Measurements from ENCODE around the gene NIFK. TPM values are rescaled to one million over a fixed set of nuclear protein-coding genes. Genes with fewer than 3 reads are reported as not detected.

The NIFK gene
- 100 to 1,000 TPM in 1 of 2 donors, 10 to 100 TPM in 1; 97.3 to 157 TPM for total RNA-seq

- peaks cover 26 to 35% of the 10 kb centered on the region in 2 donors for H3K36me3 Mint-ChIP-seq
- H3K27ac Mint-ChIP-seq = peak within 1 kb of the TSS; percentile 98
- H3K9me3 Mint-ChIP-seq = peaks cover 0 to 1% of the 10 kb centered on the region in 2 donors
- DNase-seq (ENCODE audit: low spot score in 2 of 2) (peak; percentile 99 to 100), ATAC-seq (peak; percentile 93 to 94)
These were observed at the start of gene NIFK for GRCh38 chr2:121736462-121737336. Gene NIFK, minus strand, starts transcription at chr2:121736875. Its CDS starts 25 bp downstream, at chr2:121736850.

GRCh38 chr2:121783180-121783579 is 46.5 kb upstream of the NIFK start:
- Mint-ChIP-seq H3K36me3 (no peaks in the 10 kb centered on the region), H3K27ac (no peak overlapping the region), H3K9me3 (no peaks in the 10 kb centered on the region)
- DNase-seq (ENCODE audit: low spot score in 2 of 2) = no peak
- ATAC-seq = no peak

GRCh38 chr2:121778741-121779487 is 42.2 kb upstream of the NIFK start:
- Mint-ChIP-seq H3K9me3 (no peaks in the 10 kb centered on the region), H3K36me3 (no peaks in the 10 kb centered on the region), H3K27ac (no peak overlapping the region)
- DNase-seq (ENCODE audit: low spot score in 2 of 2) = no peak
- no peak for ATAC-seq

- Mint-ChIP-seq H3K36me3 (no peaks in the 10 kb centered on the region), H3K9me3 (no peaks in the 10 kb centered on the region), H3K27ac (no peak overlapping the region)
- no peak for DNase-seq (ENCODE audit: low spot score in 2 of 2)
- ATAC-seq = no peak
These were observed 41.0 kb upstream of the NIFK start for GRCh38 chr2:121777699-121778058.

- Mint-ChIP-seq H3K27ac (no peak overlapping the region), H3K36me3 (no peaks in the 10 kb centered on the region), H3K9me3 (no peaks in the 10 kb centered on the region)
- ATAC-seq = no peak
- no peak for DNase-seq (ENCODE audit: low spot score in 2 of 2)
These were observed 40.4 kb upstream of the NIFK start for GRCh38 chr2:121776885-121777698.

- no peak overlapping the region for H3K27ac Mint-ChIP-seq
- DNase-seq (ENCODE audit: low spot score in 2 of 2) (no peak), ATAC-seq (peak in 1 of 2 donors; percentile 30)
- no peaks in the 10 kb centered on the region for H3K9me3 Mint-ChIP-seq
- no peaks in the 10 kb centered on the region for H3K36me3 Mint-ChIP-seq
These were observed 39.7 kb upstream of the NIFK start for GRCh38 chr2:121776361-121776760.

GRCh38 chr2:121774235-121774634 is 37.6 kb upstream of the NIFK start:
- DNase-seq (ENCODE audit: low spot score in 2 of 2) (no peak), ATAC-seq (no peak)
- H3K9me3 Mint-ChIP-seq = no peaks in the 10 kb centered on the region
- H3K36me3 Mint-ChIP-seq = no peaks in the 10 kb centered on the region
- no peak overlapping the region for H3K27ac Mint-ChIP-seq

- H3K36me3 Mint-ChIP-seq = no peaks in the 10 kb centered on the region
- no peak for ATAC-seq
- H3K9me3 Mint-ChIP-seq = no peaks in the 10 kb centered on the region
- DNase-seq (ENCODE audit: low spot score in 2 of 2) = no peak
- H3K27ac Mint-ChIP-seq = peak overlapping the region in 1 of 2 donors; percentile 60
These were observed 35.5 kb upstream of the NIFK start for GRCh38 chr2:121771976-121772742.

- peak overlapping the region in 1 of 2 donors; percentile 13 for H3K27ac Mint-ChIP-seq
- H3K9me3 Mint-ChIP-seq = no peaks in the 10 kb centered on the region
- ATAC-seq (no peak), DNase-seq (ENCODE audit: low spot score in 2 of 2) (no peak)
- peaks cover 8 to 14% of the 10 kb centered on the region in 2 donors for H3K36me3 Mint-ChIP-seq
These were observed 31.6 kb upstream of the NIFK start for GRCh38 chr2:121768143-121768755.

- H3K36me3 Mint-ChIP-seq = peaks cover 12 to 14% of the 10 kb centered on the region in 2 donors
- DNase-seq (ENCODE audit: low spot score in 2 of 2) (no peak), ATAC-seq (no peak)
- no peak overlapping the region for H3K27ac Mint-ChIP-seq
- H3K9me3 Mint-ChIP-seq = no peaks in the 10 kb centered on the region
These were observed 29.9 kb upstream of the NIFK start for GRCh38 chr2:121766624-121767023.

GRCh38 chr2:121764681-121765228 is 28.1 kb upstream of the NIFK start:
- Mint-ChIP-seq H3K36me3 (peaks cover 12 to 14% of the 10 kb centered on the region in 2 donors), H3K9me3 (no peaks in the 10 kb centered on the region), H3K27ac (no peak overlapping the region)
- DNase-seq (ENCODE audit: low spot score in 2 of 2) (no peak), ATAC-seq (no peak)

GRCh38 chr2:121755237-121756111 is 18.8 kb upstream of the NIFK start, which contains the start of gene TSN:
Gene TSN, plus strand, starts transcription at chr2:121755651. Its CDS starts 129 bp downstream, at chr2:121755780.
- DNase-seq (ENCODE audit: low spot score in 2 of 2) = peak; percentile 96 to 97
- Mint-ChIP-seq H3K9me3 (no peaks in the 10 kb centered on the region), H3K36me3 (peaks cover 8 to 9% of the 10 kb centered on the region in 2 donors), H3K27ac (peak within 1 kb of the TSS; percentile 97 to 99)
- ATAC-seq = peak; percentile 99 to 100

- ATAC-seq (no peak), DNase-seq (ENCODE audit: low spot score in 2 of 2) (no peak)
- H3K36me3 Mint-ChIP-seq = peaks cover 8 to 9% of the 10 kb centered on the region in 2 donors
- H3K27ac Mint-ChIP-seq = peak overlapping the region; percentile 96 to 97
- H3K9me3 Mint-ChIP-seq = no peaks in the 10 kb centered on the region
These were observed 18.2 kb upstream of the NIFK start for GRCh38 chr2:121754851-121755236.

- no peaks in the 10 kb centered on the region for H3K9me3 Mint-ChIP-seq
- DNase-seq (ENCODE audit: low spot score in 2 of 2) = no peak
- ATAC-seq = no peak
- H3K27ac Mint-ChIP-seq = no peak overlapping the region
- no peaks in the 10 kb centered on the region for H3K36me3 Mint-ChIP-seq
These were observed 11.5 kb upstream of the NIFK start for GRCh38 chr2:121748202-121748601.

Data from activated naive CD4-positive, alpha-beta T cell treated with anti-CD3 and anti-CD28 coated beads, Interleukin-2, amount 50 U/mL, for 72 hours (primary cell).